ENCODE measurements around the gene INSRR.

The INSRR gene

GRCh38 chr1:156881101-156881500 lies 22.2 kb upstream of the INSRR start:
- no peaks in the 10 kb centered on the region for H3K9me3 ChIP-seq (ENCODE audit: insufficient read depth, low read length)
- no peaks in the 10 kb centered on the region for H4K20me1 ChIP-seq (ENCODE audit: low read depth, low read length)
- H3F3A ChIP-seq (ENCODE audit: insufficient read depth): no peaks in the 10 kb centered on the region
- no peaks in the 10 kb centered on the region for H3K79me2 ChIP-seq (ENCODE audit: insufficient read depth, low read length)
- no peak overlapping the region for H3K4me3 ChIP-seq (ENCODE audit: insufficient read depth, low read length, poor library complexity, severe bottlenecking)
- no peak overlapping the region for H3K4me2 ChIP-seq (ENCODE audit: low read depth, low read length, poor library complexity, severe bottlenecking)
- TF ChIP-seq EZH2phosphoT487 (conservative IDR thresholded peaks at IDR 0.05; ENCODE audit: low read length) (no peak), CTCF (IDR thresholded peaks at IDR 0.05; ENCODE audit: insufficient read depth, low read length, poor library complexity, severe bottlenecking) (no peak)
- H3K9ac ChIP-seq (ENCODE audit: low read length): no peak overlapping the region
- H3K27me3 ChIP-seq (ENCODE audit: low read length): no peaks in the 10 kb centered on the region
- H3K27ac ChIP-seq (ENCODE audit: low read depth, low read length): no peak overlapping the region
- H3K9me2 ChIP-seq (replicated peaks; ENCODE audit: insufficient read depth, low read length): no peaks in the 10 kb centered on the region
- H2AFZ ChIP-seq (ENCODE audit: low read depth, low read length, severe bottlenecking): no peak overlapping the region
- H3K36me3 ChIP-seq (ENCODE audit: low read length): no peaks in the 10 kb centered on the region

- H3K9ac ChIP-seq (ENCODE audit: low read length): no peak overlapping the region
- no peak overlapping the region for H3K4me2 ChIP-seq (ENCODE audit: low read depth, low read length, poor library complexity, severe bottlenecking)
- no peaks in the 10 kb centered on the region for H3K79me2 ChIP-seq (ENCODE audit: insufficient read depth, low read length)
- no peaks in the 10 kb centered on the region for H3K36me3 ChIP-seq (ENCODE audit: low read length)
- no peak overlapping the region for H2AFZ ChIP-seq (ENCODE audit: low read depth, low read length, severe bottlenecking)
- TF ChIP-seq EZH2phosphoT487 (conservative IDR thresholded peaks at IDR 0.05; ENCODE audit: low read length) (no peak), CTCF (IDR thresholded peaks at IDR 0.05; ENCODE audit: insufficient read depth, low read length, poor library complexity, severe bottlenecking) (no peak)
- no peaks in the 10 kb centered on the region for H3K27me3 ChIP-seq (ENCODE audit: low read length)
- H3F3A ChIP-seq (ENCODE audit: insufficient read depth): no peaks in the 10 kb centered on the region
- H3K4me3 ChIP-seq (ENCODE audit: insufficient read depth, low read length, poor library complexity, severe bottlenecking): no peak overlapping the region
- no peaks in the 10 kb centered on the region for H3K9me3 ChIP-seq (ENCODE audit: insufficient read depth, low read length)
- no peak overlapping the region for H3K27ac ChIP-seq (ENCODE audit: low read depth, low read length)
- no peaks in the 10 kb centered on the region for H4K20me1 ChIP-seq (ENCODE audit: low read depth, low read length)
- no peaks in the 10 kb centered on the region for H3K9me2 ChIP-seq (replicated peaks; ENCODE audit: insufficient read depth, low read length)
Observed at GRCh38 chr1:156880473-156880872, 21.6 kb upstream of the INSRR start.

GRCh38 chr1:156879876-156880275 lies 21.0 kb upstream of the INSRR start:
- no peak overlapping the region for H2AFZ ChIP-seq (ENCODE audit: low read depth, low read length, severe bottlenecking)
- no peaks in the 10 kb centered on the region for H3K36me3 ChIP-seq (ENCODE audit: low read length)
- no peak overlapping the region for H3K9ac ChIP-seq (ENCODE audit: low read length)
- no peaks in the 10 kb centered on the region for H3K79me2 ChIP-seq (ENCODE audit: insufficient read depth, low read length)
- H3K4me3 ChIP-seq (ENCODE audit: insufficient read depth, low read length, poor library complexity, severe bottlenecking): no peak overlapping the region
- H3K4me2 ChIP-seq (ENCODE audit: low read depth, low read length, poor library complexity, severe bottlenecking): no peak overlapping the region
- no peak for TF ChIP-seq EZH2phosphoT487 (conservative IDR thresholded peaks at IDR 0.05; ENCODE audit: low read length)
- TF ChIP-seq CTCF (IDR thresholded peaks at IDR 0.05; ENCODE audit: insufficient read depth, low read length, poor library complexity, severe bottlenecking): no peak
- H3F3A ChIP-seq (ENCODE audit: insufficient read depth): no peaks in the 10 kb centered on the region
- no peaks in the 10 kb centered on the region for H3K9me3 ChIP-seq (ENCODE audit: insufficient read depth, low read length)
- H4K20me1 ChIP-seq (ENCODE audit: low read depth, low read length): no peaks in the 10 kb centered on the region
- no peak overlapping the region for H3K27ac ChIP-seq (ENCODE audit: low read depth, low read length)
- no peaks in the 10 kb centered on the region for H3K27me3 ChIP-seq (ENCODE audit: low read length)
- H3K9me2 ChIP-seq (replicated peaks; ENCODE audit: insufficient read depth, low read length): no peaks in the 10 kb centered on the region
